GM21529 (cell line): ENCODE results near the gene GNA15.
"Not testable (repeated sequence)": the region's sequence is repeated elsewhere in the genome, so short reads cannot be mapped to it uniquely, and the experiment has no call there.

Experiments
- ATAC-seq: cut with Tn5 transposase; IDR thresholded peaks from one replicate; pipeline ENCODE4 v1.9.1; 2021; ENCODE audit not compliant: unreplicated experiment

Gene GNA15, protein sequence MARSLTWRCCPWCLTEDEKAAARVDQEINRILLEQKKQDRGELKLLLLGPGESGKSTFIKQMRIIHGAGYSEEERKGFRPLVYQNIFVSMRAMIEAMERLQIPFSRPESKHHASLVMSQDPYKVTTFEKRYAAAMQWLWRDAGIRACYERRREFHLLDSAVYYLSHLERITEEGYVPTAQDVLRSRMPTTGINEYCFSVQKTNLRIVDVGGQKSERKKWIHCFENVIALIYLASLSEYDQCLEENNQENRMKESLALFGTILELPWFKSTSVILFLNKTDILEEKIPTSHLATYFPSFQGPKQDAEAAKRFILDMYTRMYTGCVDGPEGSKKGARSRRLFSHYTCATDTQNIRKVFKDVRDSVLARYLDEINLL

DNA sequence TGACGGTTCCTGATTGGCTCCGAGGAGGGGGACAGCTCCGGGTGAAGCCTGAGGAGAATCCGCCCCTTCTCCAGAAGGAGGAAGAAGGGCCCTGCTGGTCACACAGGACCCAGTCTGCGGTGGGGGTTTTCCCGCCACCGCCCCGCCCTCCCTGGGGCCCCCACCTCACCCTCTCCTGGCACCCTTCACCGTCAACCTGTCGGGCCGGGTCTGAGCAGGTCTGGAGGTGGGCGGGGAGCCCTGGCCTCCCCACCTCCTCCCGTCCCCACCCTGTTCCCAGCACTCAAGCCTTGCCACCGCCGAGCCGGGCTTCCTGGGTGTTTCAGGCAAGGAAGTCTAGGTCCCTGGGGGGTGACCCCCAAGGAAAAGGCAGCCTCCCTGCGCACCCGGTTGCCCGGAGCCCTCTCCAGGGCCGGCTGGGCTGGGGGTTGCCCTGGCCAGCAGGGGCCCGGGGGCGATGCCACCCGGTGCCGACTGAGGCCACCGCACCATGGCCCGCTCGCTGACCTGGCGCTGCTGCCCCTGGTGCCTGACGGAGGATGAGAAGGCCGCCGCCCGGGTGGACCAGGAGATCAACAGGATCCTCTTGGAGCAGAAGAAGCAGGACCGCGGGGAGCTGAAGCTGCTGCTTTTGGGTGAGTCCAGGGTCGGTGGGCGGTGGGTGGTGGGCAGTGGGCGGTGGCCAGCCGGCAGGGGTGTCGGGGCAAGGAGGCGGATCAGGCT is at the start of gene GNA15:
TSS of gene GNA15 (plus strand) at position 73 of the 723 bp plus-strand sequence. CDS start at position 491, 418 bp downstream.
- no peak for ATAC-seq

DNA sequence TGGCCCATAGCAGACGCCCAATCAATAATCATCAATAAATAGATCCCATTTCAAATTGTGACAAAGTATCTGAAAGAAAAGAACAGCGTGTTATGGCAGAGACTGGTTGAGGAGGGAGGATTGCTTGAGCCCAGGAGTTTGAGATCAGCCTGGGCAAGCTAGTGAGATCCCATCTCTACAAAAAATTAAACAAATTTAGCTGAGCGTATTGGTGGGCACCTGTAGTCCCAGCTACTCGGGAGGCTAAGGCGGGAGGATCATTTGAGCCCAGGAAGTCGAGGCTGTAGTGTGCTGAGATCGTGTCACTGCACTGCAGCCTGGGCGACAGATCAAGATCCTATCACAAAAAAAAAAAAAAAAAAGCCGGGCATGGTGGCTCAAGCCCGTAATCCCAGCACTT is 48.1 kb upstream of the GNA15 start:
- no peak for ATAC-seq

DNA sequence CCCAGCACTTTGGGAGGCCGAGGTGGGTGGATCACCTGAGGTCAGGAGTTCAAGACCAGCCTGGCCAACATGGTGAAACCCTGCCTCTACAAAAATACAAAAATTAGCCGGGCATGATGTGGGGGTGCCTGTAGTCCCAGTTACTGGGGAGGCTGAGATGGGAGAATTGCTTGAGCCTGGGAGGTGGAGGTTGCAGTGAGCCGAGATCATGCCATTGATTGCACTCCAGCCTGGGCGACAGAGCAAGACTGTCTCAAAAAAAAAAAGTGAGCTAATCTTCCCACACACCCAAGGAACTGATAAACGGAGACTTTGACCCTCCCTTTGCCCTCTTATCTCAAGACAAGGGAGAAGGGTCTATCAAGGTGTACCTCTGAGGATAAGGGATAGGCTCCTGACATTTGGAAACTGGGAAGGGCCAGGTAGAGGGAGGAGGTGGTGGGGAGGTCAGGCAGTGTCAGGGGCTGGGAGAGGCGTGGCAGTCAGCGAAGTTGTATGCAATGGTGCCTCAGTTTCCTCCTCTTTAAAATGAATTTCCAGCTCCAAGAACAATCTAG is 46.5 kb upstream of the GNA15 start:
- not testable (repeated sequence) for ATAC-seq

DNA sequence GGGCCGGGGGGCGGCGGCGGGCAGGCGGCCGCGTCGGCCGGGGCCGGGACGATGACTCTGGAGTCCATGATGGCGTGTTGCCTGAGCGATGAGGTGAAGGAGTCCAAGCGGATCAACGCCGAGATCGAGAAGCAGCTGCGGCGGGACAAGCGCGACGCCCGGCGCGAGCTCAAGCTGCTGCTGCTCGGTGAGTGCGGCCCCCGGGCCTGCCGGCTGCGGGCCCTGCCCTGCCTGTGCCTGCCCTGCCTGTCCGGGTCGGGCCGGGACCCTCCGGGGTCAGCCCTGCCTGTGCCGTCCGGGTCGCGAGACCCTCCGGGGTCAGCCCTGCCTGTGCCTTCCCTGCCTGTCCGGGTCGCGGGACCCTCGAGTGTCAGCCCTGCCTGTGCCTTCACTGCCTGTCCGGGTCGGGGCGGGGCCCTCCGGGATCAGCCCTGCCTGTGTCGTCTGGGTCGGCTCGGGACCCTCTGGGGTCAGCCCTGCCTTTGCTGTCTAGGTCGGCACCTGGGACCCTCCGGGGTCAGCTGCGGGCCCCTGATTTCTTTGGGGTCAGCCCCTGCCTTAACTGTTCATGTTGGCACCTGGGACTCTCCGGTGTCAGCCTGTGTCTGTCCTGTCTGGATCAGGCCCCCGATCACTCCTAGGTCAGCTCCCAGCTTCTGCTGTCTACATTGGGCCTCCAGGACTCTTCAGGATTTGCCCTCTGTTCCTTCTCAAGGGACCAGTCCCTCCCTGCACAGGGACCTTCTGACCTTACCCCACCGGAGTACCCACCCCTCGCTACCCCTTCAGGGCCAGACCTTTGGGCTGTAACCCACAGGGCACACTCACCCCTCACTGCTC is 41.0 kb upstream of the GNA15 start:
- ATAC-seq: no peak

DNA sequence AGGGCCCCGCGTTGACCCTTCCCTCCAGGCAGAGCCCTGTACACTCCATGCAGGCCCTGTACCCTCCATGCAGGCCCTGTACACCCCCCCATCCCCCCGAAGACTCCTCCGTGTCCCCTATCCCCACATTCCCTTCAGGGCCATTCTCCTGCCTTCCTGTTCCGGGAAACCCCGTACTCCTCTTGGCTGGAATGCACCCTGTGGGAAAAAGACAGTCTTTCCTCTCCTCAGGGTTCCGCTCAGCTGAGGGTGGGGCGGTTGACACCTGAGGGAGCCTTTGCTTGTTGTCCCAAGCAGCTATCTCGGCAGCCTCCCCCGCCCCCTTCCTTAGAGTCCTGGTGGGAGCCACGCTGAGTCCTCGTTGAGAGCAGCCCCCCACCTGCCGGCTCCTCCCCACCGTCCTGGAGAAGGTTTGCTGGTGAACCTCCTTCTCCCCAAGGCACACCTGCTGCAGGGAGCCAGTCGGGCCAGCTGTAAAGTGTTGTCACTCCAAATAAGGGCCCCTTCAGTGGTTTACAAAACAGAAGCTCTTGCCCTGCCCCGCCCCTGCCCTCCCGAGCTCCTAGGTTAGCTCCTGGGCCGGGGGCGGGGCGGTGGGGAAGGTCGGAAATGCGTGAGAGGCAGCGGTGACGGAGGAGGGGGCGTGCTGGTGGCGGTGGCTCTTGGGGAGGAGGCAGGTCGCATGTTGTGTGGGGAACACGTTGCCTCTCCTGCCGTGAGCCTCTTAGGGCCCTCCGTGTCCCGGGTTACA is 40.2 kb upstream of the GNA15 start:
- ATAC-seq: no peak

DNA sequence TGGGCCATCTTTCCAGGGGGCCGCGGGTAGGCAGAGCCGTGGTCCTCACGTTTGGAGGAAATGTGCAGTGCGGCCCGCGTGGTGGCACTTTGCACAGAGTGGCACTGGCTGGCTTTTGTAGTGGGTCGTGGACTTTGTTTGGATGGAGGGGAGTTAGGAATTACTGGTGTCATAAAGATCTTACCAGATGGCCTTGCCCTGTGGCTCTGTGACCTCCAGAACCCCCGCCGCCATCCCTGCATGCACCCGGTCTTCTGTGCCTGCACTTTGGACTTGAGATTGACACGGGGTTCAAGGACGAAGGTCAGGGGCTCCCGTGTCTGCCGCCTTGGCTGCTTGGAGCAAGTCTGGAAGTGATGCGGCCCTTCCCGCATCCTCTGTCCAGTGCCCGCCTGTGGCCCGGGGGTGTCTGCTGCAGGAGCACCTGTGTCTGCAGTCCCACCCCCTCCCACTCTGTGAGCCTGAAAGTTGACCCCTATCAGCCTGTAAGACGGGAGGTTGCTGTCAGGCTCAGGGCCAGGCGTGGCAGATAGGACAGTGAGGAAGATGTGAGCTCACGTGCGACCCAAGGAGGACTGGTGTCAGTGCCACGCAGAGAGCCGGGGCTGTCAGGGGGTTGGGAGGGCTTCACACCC is 39.4 kb upstream of the GNA15 start:
- no peak for ATAC-seq

DNA sequence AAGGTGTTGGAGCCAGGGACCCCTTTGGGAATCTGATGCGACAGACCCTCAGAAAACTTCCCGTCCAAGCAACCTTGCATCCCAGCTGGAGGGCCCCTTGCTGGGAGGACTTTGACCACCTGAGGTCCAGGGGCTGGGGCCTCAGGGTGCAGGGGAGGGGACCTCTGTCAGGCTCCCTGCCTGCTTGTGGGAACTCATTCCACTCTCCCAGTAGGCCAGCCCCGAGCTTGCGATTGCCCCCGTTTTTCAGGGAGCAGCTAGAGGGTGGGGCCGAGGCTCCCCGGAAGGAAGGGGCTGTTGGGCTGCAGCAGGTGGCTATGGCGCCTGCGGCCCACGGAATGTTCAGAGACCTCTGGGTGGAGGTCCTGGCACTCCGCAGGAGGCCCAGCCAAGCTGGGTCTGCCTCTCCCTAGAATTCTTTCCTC is 38.9 kb upstream of the GNA15 start:
- ATAC-seq: no peak

DNA sequence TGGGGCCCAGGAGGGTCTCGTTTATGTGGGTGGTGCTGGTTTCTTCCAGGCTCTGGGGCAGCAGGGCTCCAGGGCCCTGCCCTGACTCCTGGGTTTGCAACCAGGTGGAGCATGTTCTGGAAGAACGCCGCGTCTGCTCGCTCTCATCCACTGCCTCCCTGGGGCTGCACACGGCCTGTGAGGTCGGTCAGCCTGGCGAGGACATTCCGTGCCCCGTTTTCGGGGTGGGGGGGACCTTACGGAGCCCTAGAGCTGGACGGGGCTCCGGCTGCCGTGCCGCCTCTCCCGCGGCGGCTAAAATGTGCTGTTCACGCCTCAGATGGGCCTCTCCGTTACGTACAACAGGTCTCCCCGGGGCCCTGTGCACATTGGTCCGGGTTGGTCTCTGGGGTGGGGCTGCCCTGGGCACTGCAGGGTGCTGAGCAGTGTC is 38.4 kb upstream of the GNA15 start:
- ATAC-seq: no peak

DNA sequence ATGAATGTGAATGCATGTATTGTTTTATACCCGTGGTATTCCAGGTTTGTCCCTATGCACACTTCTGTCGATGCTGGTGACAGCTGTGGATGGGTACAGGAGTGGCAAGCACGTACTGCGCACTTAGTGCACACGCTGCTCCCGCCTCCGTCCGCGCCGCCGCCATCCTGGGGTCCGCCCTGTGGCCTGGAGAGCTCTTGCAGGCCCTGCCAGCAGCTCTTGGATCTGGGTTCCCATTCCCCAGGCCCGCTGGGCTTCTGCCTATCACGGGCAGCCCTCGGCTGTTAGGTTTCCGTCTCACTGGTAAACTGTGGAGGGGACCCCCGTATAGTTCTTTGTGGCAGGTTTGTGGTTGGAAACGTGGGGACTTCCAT is 37.7 kb upstream of the GNA15 start:
- no peak for ATAC-seq

DNA sequence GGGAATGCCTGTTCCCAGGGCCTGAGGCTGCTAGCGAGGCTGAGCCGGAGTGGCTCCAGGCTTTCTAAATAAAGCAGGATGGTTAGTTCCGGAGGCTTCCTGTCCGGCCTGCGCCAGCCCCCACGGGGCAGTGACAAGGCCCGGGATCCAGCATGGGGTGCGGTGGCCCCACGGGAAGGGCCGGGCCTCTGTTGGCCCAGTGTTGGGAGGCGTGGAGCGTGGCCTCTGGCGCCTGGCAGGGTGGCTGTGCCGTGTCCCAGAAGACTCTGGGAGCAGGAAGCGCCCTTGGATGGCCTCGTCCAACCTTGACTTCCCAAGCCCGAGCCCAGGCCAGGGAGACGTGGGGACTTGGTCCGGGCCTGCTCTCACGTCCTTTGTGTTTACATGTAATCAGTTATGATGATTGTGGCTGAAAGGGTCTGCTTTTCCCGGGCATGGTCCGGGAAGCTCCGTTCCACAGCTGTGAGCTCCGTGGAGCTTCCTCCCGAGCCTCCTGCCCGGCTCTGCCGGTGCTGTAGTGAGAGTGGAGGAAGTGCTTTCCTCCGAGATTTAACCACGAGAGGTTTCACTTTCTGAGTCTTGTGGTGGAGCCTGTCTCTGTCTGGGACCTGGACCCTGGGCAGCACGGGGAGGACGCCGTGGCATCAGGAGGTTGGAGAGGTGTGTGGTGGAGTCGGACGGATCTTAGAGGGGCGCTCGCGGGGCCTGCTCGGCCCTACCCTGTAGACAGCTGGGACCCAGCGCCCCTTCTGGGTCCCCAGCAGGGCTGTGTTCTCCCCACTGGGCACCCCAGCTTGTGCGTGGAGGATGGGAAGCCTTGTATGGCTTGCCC is 37.1 kb upstream of the GNA15 start:
- ATAC-seq: no peak

DNA sequence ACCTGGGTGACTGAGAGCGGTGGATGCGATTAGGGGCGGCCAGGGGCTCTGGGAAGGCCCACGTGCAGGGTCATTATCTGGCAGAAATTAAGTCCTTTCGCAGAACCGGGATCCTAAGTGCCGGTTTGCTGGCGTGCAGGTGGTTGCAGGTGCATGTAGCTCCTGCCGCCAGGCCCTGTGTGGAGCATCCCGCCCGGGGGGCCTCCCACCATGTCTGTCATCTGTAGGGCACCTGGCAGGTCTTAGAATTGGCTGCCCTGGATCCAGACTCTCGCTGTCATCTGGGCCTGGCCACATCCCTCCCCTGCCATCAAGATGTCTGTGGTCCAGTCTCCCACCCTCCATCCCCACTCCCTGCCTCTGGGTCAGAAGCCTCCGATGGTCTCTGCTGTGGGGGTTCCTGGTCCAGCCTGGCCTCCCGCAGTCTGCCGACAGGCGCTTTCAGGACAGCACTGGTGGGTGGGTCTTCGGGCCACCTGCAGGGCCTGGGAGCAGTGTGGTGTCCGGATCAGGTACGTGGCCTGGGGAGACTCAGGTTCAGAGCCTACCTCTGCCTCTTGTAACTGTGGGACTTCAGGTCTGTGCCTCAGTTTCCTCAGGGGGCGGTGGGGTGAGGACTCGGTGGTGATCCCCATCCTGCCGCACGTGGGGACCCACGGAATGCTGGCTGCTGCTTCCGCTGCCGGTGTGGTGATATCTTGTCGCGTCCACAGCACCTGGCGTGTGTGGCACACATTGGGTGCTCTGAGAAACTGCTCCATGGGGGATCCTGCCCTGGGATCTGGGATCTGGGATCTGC is 36.3 kb upstream of the GNA15 start:
- ATAC-seq: no peak

DNA sequence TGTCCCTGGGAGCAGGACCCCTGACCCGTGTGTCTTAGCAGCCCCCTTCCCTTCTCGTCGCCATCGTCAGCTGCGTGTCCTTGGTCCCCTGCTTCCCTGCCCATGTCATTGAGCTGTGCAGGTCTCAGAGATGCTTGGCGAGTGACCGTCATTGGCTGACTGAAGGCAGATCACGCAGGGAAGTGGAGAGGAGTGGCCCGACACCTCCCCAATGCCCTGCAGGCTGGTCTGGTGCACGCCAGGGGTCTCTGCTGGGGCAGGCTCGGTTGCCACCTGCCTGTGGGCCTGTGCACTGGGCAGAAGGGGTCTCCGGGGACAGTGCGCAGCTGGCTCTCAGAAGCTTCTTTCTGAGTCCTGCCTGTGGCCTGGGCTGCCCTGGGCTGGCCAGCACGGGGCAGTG is 35.5 kb upstream of the GNA15 start:
- no peak for ATAC-seq

DNA sequence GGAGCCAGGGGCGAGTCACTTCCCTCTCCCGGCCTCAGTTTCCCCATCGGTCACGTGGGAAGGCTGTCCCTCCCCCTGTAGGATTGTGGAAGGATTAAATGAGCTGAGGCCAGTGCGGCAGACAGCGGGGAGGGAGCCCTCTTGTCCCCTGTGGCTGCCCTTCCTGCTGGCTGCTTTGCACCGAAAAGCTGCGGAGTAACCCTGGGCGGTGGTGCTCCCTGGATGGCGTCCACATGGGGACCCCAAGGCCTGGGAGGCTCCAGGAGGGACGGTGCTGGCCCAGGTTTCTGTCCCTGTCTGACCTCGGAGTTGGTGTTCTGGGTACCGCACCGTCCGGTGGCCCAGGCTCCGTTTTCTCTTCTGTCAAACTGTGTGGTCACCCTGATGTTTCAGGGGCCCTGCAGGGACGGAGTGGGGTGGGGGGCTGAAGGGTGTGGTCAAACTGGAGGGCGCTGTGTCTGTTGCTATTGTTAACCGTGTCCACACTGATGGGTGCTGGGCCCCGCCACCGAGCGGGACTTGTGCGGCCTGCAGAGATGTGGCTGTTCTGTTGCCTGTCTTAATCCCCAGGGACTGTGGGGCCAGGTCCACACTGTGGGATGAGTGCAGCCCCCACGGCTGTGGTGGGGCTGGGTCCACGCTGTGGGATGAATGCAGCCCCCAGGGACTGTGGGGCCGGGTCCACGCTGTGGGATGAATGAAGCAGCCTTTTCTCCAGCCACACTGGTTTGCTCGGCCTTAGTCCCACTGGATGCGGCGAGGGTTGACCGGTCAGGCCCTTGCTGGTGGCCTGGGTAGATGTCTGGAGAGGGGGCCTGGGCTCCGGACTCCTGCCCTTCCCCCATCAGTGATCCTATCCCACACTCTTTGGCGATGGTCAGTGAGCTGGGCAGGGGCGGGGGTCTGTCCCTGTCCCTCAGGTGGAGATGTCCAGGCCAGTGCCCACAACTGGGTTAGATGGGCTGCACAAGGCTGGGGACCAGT is 34.8 kb upstream of the GNA15 start:
- no peak for ATAC-seq

DNA sequence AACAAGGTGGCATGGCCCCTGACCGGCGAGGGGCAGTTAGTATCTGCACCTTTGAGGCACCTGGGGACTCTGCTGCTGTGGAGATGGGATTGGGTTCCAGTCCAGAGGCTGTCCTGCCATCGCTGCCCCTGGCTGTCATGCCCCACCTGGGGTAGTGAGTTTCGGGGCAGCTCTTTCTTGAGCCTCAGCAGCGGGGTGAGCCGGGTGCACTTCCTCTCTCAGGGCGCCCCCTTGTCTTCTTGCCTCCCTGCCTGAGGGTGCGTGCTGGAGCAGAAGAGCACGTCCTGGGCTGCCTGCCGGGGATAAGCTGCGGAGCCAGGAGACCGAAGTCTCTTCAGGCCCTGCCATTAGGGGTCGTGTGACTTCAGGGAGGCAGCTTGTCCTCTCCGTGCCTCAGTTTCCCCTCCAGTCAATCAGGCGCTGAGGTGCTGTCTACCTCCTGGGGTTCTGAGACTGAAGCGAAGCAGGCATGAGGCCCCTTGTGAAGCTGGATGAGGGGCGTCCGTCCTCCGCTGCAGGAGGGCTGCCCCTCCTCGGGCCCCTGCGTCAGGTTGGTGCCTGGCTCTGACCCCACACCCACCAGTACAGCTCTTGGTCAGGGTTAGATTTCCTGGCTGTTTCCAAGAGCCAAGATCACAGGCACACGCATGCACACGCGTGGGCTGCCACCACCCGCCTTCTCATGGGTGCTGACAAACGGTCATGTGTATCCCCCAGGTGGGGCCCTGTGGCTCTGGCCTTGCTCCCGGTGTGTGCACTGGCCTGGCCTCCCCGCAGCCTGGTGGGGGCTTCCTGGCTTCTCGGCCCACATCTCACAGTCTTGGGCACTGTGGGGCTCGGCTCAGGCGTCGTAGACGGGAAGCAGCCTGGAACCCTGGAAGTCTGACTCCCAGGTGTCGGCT is 33.3 kb upstream of the GNA15 start:
- ATAC-seq: no peak

DNA sequence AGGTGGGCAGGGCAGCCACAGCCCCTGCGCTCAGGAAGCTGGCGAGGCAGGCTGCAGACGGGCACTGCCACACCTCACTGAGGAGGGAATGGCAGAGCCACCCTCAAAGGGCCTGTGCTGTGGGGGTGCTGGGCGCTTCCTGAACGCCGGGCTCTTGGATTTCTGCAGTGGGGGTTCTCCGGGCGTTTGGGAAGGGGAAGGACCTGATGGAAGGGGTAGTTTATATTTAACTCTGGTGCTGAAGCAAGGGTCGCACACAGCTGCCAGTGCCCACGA is 31.2 kb upstream of the GNA15 start:
- no peak for ATAC-seq
